K562 (cell line): ENCODE results near the gene ABCA7. TPM values are rescaled to one million over a fixed set of nuclear protein-coding genes. Genes with fewer than 3 reads are reported as not detected.

ENCODE experiments used
- ATF7 ChIP-seq: fragments of 450-650 bp; IDR thresholded peaks from 2 replicates; pipeline ENCODE4 v1.7.1; 2014; ENCODE audit warnings: mild to moderate bottlenecking, moderate library complexity
- MAFK ChIP-seq: IDR thresholded peaks from 2 replicates; pipeline ENCODE4 v1.6.1; 2011; ENCODE audit warnings: low read length, improper control_type of control experiment
- MTA3 ChIP-seq: fragments of 450-650 bp; formaldehyde crosslinking; IDR thresholded peaks from 2 replicates; pipeline ENCODE4 v1.6.1; 2017; ENCODE audit warnings: mild to moderate bottlenecking, borderline replicate concordance
- PPARD ChIP-seq: fragments of 250-450 bp; sonication (Bioruptor Pico); IDR thresholded peaks from 2 replicates; pipeline ENCODE4 v1.8.0; 2022; ENCODE audit warnings: inconsistent platforms, mild to moderate bottlenecking, moderate library complexity
- RCOR1 ChIP-seq, 2 experiments: IDR thresholded peaks; 2 replicates each; pipeline ENCODE4 v1.6.1; 2012; ENCODE audit warnings: low read depth in 2 of 2, low read length in 2 of 2, borderline replicate concordance in 1 of 2, improper control_type of control experiment in 1 of 2
- SAFB2 ChIP-seq: fragments of 200-400 bp; formaldehyde crosslinking; IDR thresholded peaks from 2 replicates; pipeline ENCODE4 v1.6.1; 2018; ENCODE audit warnings: borderline replicate concordance, low read length, low read depth, moderate library complexity; ENCODE audit not compliant: severe bottlenecking
- SP1 ChIP-seq: sonication (generic); formaldehyde crosslinking; IDR thresholded peaks from 2 replicates; pipeline ENCODE4 v1.8.1; 2022; ENCODE audit warnings: mild to moderate bottlenecking, missing genetic modification reagents
- STAT5A ChIP-seq: IDR thresholded peaks from 2 replicates; pipeline ENCODE4 v1.6.1; 2012; ENCODE audit warnings: low read length, inconsistent platforms, borderline replicate concordance
- ZBTB17 ChIP-seq: fragments of 450-650 bp; formaldehyde crosslinking; IDR thresholded peaks from 2 replicates; pipeline ENCODE4 v1.4.0; 2020; ENCODE audit warnings: mild to moderate bottlenecking
- ZBTB7A ChIP-seq: IDR thresholded peaks from 2 replicates; pipeline ENCODE4 v1.6.1; 2011; ENCODE audit warnings: low read depth, mild to moderate bottlenecking, low read length, moderate library complexity, borderline replicate concordance; ENCODE audit not compliant: control insufficient read depth
- ZFPM2 ChIP-seq: fragments of 250-450 bp; sonication (Bioruptor Pico); IDR thresholded peaks from 2 replicates; pipeline ENCODE4 v1.5.1; 2022; ENCODE audit warnings: mild to moderate bottlenecking
- polyA plus RNA-seq, 8 experiments: library from polyadenylated mRNA; depleted of rRNA in 4 of 8; stranded (reverse) in 5 of 8; unstranded in 3 of 8; fragments of >200 nt; fragmentation: Nextera tagmentation in 2 of 8; fragmentation: Illumina TruSeq in 1 of 8; extraction: Ambion mirVana in 2 of 8; extraction: Trizol in 1 of 8; gene quantifications; 2 replicates each; pipeline versions ENCODE4 v1.2.1 to v1.2.3, GENCODE V29; 2011 to 2014; ENCODE audit warnings: inconsistent platforms in 1 of 8, missing spikeins in 1 of 8
- total RNA-seq, 7 experiments: library from RNA; depleted of rRNA in 6 of 7; stranded (reverse); fragments of >200 nt in 6 of 7; fragmentation: Illumina TruSeq in 2 of 7; extraction: Trizol in 2 of 7; gene quantifications; 2 replicates each; pipeline versions ENCODE4 v1.2.1 to v1.2.3, GENCODE V29; 2011 to 2021; ENCODE audit warnings: low replicate concordance in 1 of 7
- TF ChIP-seq, protein P1 (sequence below): fragments of 250-450 bp; sonication (Bioruptor Pico); IDR thresholded peaks from 2 replicates; pipeline ENCODE4 v1.4.0; 2020; ENCODE audit warnings: mild to moderate bottlenecking, moderate library complexity
- TF ChIP-seq, protein P2 (sequence below): fragments of 250-450 bp; sonication (Bioruptor Pico); IDR thresholded peaks from 2 replicates; pipeline ENCODE4 v1.8.0; 2021; ENCODE audit warnings: moderate library complexity, mild to moderate bottlenecking, inconsistent platforms
- TF ChIP-seq, protein P3 (sequence below): sonication (generic); formaldehyde crosslinking; IDR thresholded peaks from 2 replicates; pipeline ENCODE4 v1.9.0; 2022; ENCODE audit warnings: mild to moderate bottlenecking, missing genetic modification reagents
- TF ChIP-seq, protein P4 (sequence below): IDR thresholded peaks from 2 replicates; pipeline ENCODE4 v1.6.1; 2016; ENCODE audit warnings: missing genetic modification characterization, missing compliant biosample characterization
- TF ChIP-seq, protein P5 (sequence below), 2 experiments: IDR thresholded peaks in 1 of 2; conservative IDR thresholded peaks in 1 of 2; 2 replicates each; pipeline ENCODE4 v1.6.1; 2016; ENCODE audit warnings: low read depth in 2 of 2, mild to moderate bottlenecking in 1 of 2, missing compliant biosample characterization in 1 of 2, missing genetic modification characterization in 1 of 2, moderate library complexity in 1 of 2

Gene ABCA7
- total and polyA plus RNA-seq, 9 of the 15 experiments (the other 6 are each of a cell fraction or from before 2014, with no cell fraction given) = 2.3 to 96.1 (median 31.2) TPM

DNA sequence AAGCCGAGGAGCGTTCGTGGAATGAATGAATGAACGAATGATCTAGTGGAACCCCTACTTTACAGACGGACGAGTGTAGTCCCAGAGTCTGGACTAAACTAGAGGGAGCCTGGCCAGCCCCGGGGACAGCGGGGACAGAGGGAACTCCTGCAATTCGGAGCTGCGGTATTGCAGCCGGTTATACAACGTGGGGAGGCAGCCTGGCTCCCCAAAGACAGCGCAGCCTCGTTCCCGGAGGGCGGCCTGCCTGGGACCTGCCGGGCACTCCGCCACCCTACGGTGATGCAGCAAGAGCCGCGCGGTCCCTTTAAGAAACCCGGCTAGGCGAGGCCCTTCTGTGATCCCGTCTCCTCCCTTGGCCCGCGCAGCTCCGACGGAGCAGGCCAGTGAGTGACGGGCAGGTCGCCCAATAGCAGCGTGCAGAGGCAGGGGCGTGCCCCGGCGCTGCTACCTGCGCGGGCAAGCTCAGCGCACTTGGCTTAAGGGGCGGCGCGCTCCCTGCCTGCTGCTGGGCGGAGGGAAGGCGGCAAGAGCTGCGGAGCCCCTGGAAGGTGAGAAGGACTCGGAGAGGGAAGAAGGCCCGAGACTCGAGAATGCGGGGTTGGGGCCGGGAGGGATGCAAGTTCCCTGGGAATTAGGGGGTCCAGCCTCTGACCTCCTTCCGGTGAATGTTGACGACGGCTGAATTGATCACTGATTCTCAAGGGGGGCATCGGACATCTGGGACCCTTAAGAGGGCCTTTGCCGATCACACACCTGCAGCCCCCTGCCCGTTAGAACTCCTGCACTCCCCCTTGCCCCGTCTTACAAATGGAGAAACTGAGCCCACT lies at the start of gene ABCA7 (continued):
- TF ChIP-seq ZFPM2 (CRISPR knock-in tag) (no peak), RCOR1 (IDR thresholded peaks at IDR 0.05; ENCODE audit: borderline replicate concordance in 1 of 2, low read depth in 2 of 2, low read length in 2 of 2) (0 out of 4 replicates have a peak, but pooled peaks of 1 of the 2 experiments have one; percentile 49), SAFB2 (no peak), ZBTB7A (peak; percentile 72; the same call in 1 of the 2 replicates), STAT5A (no peak), PPARD (no peak), MTA3 (peak; percentile 75; the same call in 1 of the 2 replicates), ZBTB17 (peak; percentile 31; the same call in 1 of the 2 replicates), ATF7 (peak; percentile 83), SP1 (peak; percentile 89), MAFK (no peak)
- TF ChIP-seq, protein P1, sequence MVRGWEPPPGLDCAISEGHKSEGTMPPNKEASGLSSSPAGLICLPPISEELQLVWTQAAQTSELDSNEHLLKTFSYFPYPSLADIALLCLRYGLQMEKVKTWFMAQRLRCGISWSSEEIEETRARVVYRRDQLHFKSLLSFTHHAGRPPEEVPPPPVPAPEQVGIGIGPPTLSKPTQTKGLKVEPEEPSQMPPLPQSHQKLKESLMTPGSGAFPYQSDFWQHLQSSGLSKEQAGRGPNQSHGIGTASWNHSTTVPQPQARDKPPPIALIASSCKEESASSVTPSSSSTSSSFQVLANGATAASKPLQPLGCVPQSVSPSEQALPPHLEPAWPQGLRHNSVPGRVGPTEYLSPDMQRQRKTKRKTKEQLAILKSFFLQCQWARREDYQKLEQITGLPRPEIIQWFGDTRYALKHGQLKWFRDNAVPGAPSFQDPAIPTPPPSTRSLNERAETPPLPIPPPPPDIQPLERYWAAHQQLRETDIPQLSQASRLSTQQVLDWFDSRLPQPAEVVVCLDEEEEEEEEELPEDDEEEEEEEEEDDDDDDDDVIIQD (CRISPR knock-in tag) = no peak
- TF ChIP-seq, protein P2, sequence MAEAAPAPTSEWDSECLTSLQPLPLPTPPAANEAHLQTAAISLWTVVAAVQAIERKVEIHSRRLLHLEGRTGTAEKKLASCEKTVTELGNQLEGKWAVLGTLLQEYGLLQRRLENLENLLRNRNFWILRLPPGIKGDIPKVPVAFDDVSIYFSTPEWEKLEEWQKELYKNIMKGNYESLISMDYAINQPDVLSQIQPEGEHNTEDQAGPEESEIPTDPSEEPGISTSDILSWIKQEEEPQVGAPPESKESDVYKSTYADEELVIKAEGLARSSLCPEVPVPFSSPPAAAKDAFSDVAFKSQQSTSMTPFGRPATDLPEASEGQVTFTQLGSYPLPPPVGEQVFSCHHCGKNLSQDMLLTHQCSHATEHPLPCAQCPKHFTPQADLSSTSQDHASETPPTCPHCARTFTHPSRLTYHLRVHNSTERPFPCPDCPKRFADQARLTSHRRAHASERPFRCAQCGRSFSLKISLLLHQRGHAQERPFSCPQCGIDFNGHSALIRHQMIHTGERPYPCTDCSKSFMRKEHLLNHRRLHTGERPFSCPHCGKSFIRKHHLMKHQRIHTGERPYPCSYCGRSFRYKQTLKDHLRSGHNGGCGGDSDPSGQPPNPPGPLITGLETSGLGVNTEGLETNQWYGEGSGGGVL (CRISPR knock-in tag) = no peak
- TF ChIP-seq, protein P3, sequence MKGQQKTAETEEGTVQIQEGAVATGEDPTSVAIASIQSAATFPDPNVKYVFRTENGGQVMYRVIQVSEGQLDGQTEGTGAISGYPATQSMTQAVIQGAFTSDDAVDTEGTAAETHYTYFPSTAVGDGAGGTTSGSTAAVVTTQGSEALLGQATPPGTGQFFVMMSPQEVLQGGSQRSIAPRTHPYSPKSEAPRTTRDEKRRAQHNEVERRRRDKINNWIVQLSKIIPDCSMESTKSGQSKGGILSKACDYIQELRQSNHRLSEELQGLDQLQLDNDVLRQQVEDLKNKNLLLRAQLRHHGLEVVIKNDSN (CRISPR knock-in tag) = peak; percentile 80
- TF ChIP-seq, protein P4, sequence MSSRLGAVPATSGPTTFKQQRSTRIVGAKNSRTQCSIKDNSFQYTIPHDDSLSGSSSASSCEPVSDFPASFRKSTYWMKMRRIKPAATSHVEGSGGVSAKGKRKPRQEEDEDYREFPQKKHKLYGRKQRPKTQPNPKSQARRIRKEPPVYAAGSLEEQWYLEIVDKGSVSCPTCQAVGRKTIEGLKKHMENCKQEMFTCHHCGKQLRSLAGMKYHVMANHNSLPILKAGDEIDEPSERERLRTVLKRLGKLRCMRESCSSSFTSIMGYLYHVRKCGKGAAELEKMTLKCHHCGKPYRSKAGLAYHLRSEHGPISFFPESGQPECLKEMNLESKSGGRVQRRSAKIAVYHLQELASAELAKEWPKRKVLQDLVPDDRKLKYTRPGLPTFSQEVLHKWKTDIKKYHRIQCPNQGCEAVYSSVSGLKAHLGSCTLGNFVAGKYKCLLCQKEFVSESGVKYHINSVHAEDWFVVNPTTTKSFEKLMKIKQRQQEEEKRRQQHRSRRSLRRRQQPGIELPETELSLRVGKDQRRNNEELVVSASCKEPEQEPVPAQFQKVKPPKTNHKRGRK (tag) = no peak
- TF ChIP-seq, protein P5, sequence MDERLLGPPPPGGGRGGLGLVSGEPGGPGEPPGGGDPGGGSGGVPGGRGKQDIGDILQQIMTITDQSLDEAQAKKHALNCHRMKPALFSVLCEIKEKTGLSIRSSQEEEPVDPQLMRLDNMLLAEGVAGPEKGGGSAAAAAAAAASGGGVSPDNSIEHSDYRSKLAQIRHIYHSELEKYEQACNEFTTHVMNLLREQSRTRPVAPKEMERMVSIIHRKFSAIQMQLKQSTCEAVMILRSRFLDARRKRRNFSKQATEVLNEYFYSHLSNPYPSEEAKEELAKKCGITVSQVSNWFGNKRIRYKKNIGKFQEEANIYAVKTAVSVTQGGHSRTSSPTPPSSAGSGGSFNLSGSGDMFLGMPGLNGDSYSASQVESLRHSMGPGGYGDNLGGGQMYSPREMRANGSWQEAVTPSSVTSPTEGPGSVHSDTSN (CRISPR knock-in tag; IDR thresholded peaks at IDR 0.05; ENCODE audit: low read depth) = peak; percentile 100
- TF ChIP-seq, protein P5 (tag; conservative IDR thresholded peaks at IDR 0.05; ENCODE audit: low read depth) = peak; percentile 98
